Thyroid gland (tissue), 4 donors: ENCODE measurements around the gene RNF213. TPM values are rescaled to one million over a fixed set of nuclear protein-coding genes. Genes with fewer than 3 reads are reported as not detected.

Source experiments
- DNase-seq, 2 donors: peaks; one replicate each; pipeline ENCODE4 v3.0.0-alpha.2; 2019
- H3K27ac ChIP-seq, 3 donors: fragments of 200-600 bp; sonication (generic); 1 replicate in 2 of 3; 2 replicates in 1 of 3; pipeline ENCODE4 v1.5.1; 2016 to 2019; ENCODE audit warnings: mild to moderate bottlenecking in 1 of 3, moderate library complexity in 1 of 3
- H3K27me3 ChIP-seq: fragments of 200-600 bp; sonication (generic); one replicate; pipeline ENCODE4 v1.5.1; 2019
- H3K36me3 ChIP-seq, 2 donors: fragments of 200-600 bp; sonication (generic); one replicate each; pipeline ENCODE4 v1.5.1; 2016 to 2019
- H3K4me1 ChIP-seq, 2 donors: fragments of 200-600 bp; sonication (generic); one replicate each; pipeline ENCODE4 v1.5.1; 2017 to 2019
- H3K4me3 ChIP-seq, 3 donors: fragments of 200-600 bp; sonication (generic); replicated peaks in 1 of 3; 1 replicate in 2 of 3; 2 replicates in 1 of 3; pipeline ENCODE4 v1.5.1; 2016; ENCODE audit warnings: mild to moderate bottlenecking in 1 of 3
- H3K9me3 ChIP-seq: fragments of 200-600 bp; sonication (generic); one replicate; pipeline ENCODE4 v1.5.1; 2017
- CTCF ChIP-seq, 6 experiments: fragments of 200-600 bp in 3 of 6; fragments of 450-650 bp in 3 of 6; sonication (generic) in 3 of 6; IDR thresholded peaks; one replicate each; pipeline ENCODE4 v1.5.1; 2016 to 2019; ENCODE audit warnings: antibody characterized with exemption in 6 of 6, mild to moderate bottlenecking in 2 of 6, inconsistent platforms in 1 of 6, moderate library complexity in 1 of 6
- POLR2A ChIP-seq, 2 donors: fragments of 450-650 bp; IDR thresholded peaks; one replicate each; pipeline ENCODE4 v1.6.1; 2017; ENCODE audit warnings: antibody characterized with exemption in 2 of 2, mild to moderate bottlenecking in 2 of 2, moderate library complexity in 1 of 2
- WGBS, 2 donors: methylation state at CpG; one replicate each; pipeline ENCODE4 v1.1.5; 2017; 5-methylcytosine and 5-hydroxymethylcytosine counted together
- intact Hi-C: fragments of 100-400 bp; cut with DNase I; formaldehyde crosslinking; loops from one replicate; pipeline ENCODE4 v1.15.1; 2023
- total RNA-seq, 4 donors: library from RNA; depleted of rRNA; stranded (reverse); fragments of >200 nt; gene quantifications; one replicate each; pipeline ENCODE4 v1.2.3, GENCODE V29; 2016

The RNF213 gene
- total RNA-seq, 4 donors from 2014 or later: 107 to 245 (median 187) TPM

- peak; percentile 58 to 72 for DNase-seq
- peak; percentile 89 to 98 (median 94) for TF ChIP-seq CTCF (IDR thresholded peaks at IDR 0.05)
- TF ChIP-seq POLR2A (IDR thresholded peaks at IDR 0.05): no peak
- no peak overlapping the region for H3K4me3 ChIP-seq
- peaks cover 0 to 6% of the 10 kb centered on the region in 2 donors for H3K4me1 ChIP-seq
- intact Hi-C loops: loop anchor here (5.0 to 10.0 kb wide), 4 partner anchors 151 to 678 kb away; no protein-coding TSS in a partner anchor
- no peaks in the 10 kb centered on the region for H3K9me3 ChIP-seq
- H3K27ac ChIP-seq: no peak overlapping the region
- WGBS, 2 donors: 50 to 74% methylated on average over 13 to 14 of the region's 24 CpGs
- H3K36me3 ChIP-seq: no peaks in the 10 kb centered on the region
- H3K27me3 ChIP-seq: no peaks in the 10 kb centered on the region
Observed at GRCh38 chr17:80426671-80427326, 166.1 kb downstream of the RNF213 start.

GRCh38 chr17:80427366-80428282, 167.0 kb downstream of the RNF213 start:
- TF ChIP-seq POLR2A (IDR thresholded peaks at IDR 0.05): no peak
- TF ChIP-seq CTCF (IDR thresholded peaks at IDR 0.05): no peak
- H3K9me3 ChIP-seq: no peaks in the 10 kb centered on the region
- H3K4me3 ChIP-seq: no peak overlapping the region
- H3K27ac ChIP-seq: no peak overlapping the region
- DNase-seq: no peak
- H3K4me1 ChIP-seq: peaks cover 0 to 6% of the 10 kb centered on the region in 2 donors
- 69 to 90% methylated on average over 4 to 25 of the region's 27 CpGs for WGBS, 2 donors
- intact Hi-C loops: loop anchor here (5.0 to 10.0 kb wide), 4 partner anchors 150 to 677 kb away; no protein-coding TSS in a partner anchor
- no peaks in the 10 kb centered on the region for H3K27me3 ChIP-seq
- H3K36me3 ChIP-seq: no peaks in the 10 kb centered on the region

DNA sequence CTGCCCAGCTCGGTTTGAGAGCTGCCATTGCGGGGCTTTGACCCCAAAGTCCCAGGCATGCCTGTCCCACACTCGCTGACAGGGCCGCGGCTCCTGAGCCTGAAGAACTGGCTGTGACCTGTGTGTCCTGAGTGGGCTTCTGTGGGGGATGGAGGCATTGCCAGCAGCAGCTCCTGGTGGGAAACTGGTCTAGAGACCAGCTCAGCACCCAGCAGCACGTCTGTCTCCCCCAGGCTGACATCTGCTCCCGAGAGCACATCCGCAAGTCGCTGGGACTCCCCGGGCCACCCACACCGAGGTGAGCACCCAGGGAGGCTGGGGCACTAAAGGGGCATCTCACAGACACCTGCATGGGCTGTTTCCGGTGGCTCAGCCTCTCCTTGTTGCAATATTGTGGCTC, 167.7 kb downstream of the RNF213 start:
- WGBS, 2 donors: 71 to 86% methylated on average over 1 of the region's 12 CpGs
- TF ChIP-seq CTCF (IDR thresholded peaks at IDR 0.05): no peak
- TF ChIP-seq POLR2A (IDR thresholded peaks at IDR 0.05): no peak
- Histone ChIP-seq H3K36me3 (no peaks in the 10 kb centered on the region), H3K27me3 (no peaks in the 10 kb centered on the region), H3K4me1 (peaks cover 0 to 6% of the 10 kb centered on the region in 2 donors), H3K4me3 (no peak overlapping the region), H3K9me3 (no peaks in the 10 kb centered on the region), H3K27ac (no peak overlapping the region)
- no peak for DNase-seq
- intact Hi-C loops: loop anchor here (5.0 to 10.0 kb wide), 4 partner anchors 149 to 676 kb away; no protein-coding TSS in a partner anchor

- TF ChIP-seq POLR2A (IDR thresholded peaks at IDR 0.05): no peak
- TF ChIP-seq CTCF (IDR thresholded peaks at IDR 0.05): no peak
- intact Hi-C loops: loop anchor here (5.0 to 10.0 kb wide), 4 partner anchors 149 to 676 kb away; no protein-coding TSS in a partner anchor
- H3K27ac ChIP-seq: no peak overlapping the region
- H3K27me3 ChIP-seq: no peaks in the 10 kb centered on the region
- no peak for DNase-seq
- WGBS, 2 donors: 81 to 92% methylated on average over 11 of the region's 11 CpGs
- H3K4me3 ChIP-seq: no peak overlapping the region
- no peaks in the 10 kb centered on the region for H3K9me3 ChIP-seq
- no peaks in the 10 kb centered on the region for H3K36me3 ChIP-seq
- H3K4me1 ChIP-seq: peaks cover 0 to 6% of the 10 kb centered on the region in 2 donors
Observed at GRCh38 chr17:80428796-80429195, 168.1 kb downstream of the RNF213 start.
